Osteocyte (in vitro differentiated cells): ENCODE results near the gene TPK1. TPM values are rescaled to one million over a fixed set of nuclear protein-coding genes. Genes with fewer than 3 reads are reported as not detected.

Experiments
- DNase-seq: peaks from one replicate; pipeline ENCODE4 v3.0.0; 2021; ENCODE audit warnings: mixed read lengths; ENCODE audit not compliant: unreplicated experiment; ENCODE audit errors: extremely low spot score
- H3K27ac Mint-ChIP-seq: one replicate; pipeline ENCODE4 v1.8.0; 2021; ENCODE audit warnings: mild to moderate bottlenecking, mixed read lengths; ENCODE audit not compliant: unreplicated experiment
- H3K27me3 Mint-ChIP-seq: one replicate; pipeline ENCODE4 v1.8.0; 2021; ENCODE audit warnings: mixed read lengths; ENCODE audit not compliant: unreplicated experiment
- H3K36me3 Mint-ChIP-seq: one replicate; pipeline ENCODE4 v1.8.0; 2021; ENCODE audit warnings: mixed read lengths; ENCODE audit not compliant: unreplicated experiment
- H3K4me1 Mint-ChIP-seq: one replicate; pipeline ENCODE4 v1.8.0; 2021; ENCODE audit warnings: mixed read lengths; ENCODE audit not compliant: unreplicated experiment
- H3K4me3 Mint-ChIP-seq: one replicate; pipeline ENCODE4 v1.8.0; 2021; ENCODE audit warnings: mild to moderate bottlenecking, moderate library complexity, mixed read lengths; ENCODE audit not compliant: unreplicated experiment
- H3K9me3 Mint-ChIP-seq: one replicate; pipeline ENCODE4 v1.8.0; 2021; ENCODE audit warnings: mixed read lengths; ENCODE audit not compliant: unreplicated experiment
- total RNA-seq: library from RNA; stranded (reverse); gene quantifications from 2 replicates; pipeline ENCODE4 v1.2.1, GENCODE V29; 2021
- TF ChIP-seq, protein P1 (sequence below): fragments of 200-600 bp; sonication (generic); IDR thresholded peaks from 2 replicates; pipeline ENCODE4 v1.5.0; 2021; ENCODE audit warnings: antibody characterized with exemption, mild to moderate bottlenecking, moderate library complexity

Gene TPK1
- total RNA-seq, 1 donor from 2014 or later = 5.6 TPM

DNA sequence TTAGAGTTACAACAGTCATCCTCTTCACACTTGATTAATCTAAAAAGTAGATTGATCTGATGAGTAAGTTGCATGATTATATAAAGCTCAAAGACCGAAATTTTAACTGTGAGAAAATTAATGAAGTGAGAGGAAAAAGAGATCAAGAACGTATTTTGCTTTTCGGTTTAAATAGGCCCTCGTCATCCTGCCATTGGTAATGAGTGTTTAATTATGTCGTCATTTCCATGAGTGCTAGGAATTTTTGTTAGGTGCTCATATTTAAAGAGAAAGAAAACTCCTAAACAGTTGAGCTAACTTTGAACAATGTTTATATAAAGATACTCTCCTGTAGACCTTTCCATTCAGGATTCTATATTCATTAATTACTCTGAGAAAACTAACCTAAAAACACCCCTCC, 159.4 kb downstream of the TPK1 start:
- no peak for DNase-seq
- H3K4me3 Mint-ChIP-seq = no peak overlapping the region
- peaks cover 2% of the 10 kb centered on the region for H3K27me3 Mint-ChIP-seq
- H3K36me3 Mint-ChIP-seq = no peaks in the 10 kb centered on the region
- H3K27ac Mint-ChIP-seq = no peak overlapping the region
- no peaks in the 10 kb centered on the region for H3K4me1 Mint-ChIP-seq
- TF ChIP-seq, protein P1, sequence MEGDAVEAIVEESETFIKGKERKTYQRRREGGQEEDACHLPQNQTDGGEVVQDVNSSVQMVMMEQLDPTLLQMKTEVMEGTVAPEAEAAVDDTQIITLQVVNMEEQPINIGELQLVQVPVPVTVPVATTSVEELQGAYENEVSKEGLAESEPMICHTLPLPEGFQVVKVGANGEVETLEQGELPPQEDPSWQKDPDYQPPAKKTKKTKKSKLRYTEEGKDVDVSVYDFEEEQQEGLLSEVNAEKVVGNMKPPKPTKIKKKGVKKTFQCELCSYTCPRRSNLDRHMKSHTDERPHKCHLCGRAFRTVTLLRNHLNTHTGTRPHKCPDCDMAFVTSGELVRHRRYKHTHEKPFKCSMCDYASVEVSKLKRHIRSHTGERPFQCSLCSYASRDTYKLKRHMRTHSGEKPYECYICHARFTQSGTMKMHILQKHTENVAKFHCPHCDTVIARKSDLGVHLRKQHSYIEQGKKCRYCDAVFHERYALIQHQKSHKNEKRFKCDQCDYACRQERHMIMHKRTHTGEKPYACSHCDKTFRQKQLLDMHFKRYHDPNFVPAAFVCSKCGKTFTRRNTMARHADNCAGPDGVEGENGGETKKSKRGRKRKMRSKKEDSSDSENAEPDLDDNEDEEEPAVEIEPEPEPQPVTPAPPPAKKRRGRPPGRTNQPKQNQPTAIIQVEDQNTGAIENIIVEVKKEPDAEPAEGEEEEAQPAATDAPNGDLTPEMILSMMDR = no peak
- H3K9me3 Mint-ChIP-seq = no peaks in the 10 kb centered on the region

DNA sequence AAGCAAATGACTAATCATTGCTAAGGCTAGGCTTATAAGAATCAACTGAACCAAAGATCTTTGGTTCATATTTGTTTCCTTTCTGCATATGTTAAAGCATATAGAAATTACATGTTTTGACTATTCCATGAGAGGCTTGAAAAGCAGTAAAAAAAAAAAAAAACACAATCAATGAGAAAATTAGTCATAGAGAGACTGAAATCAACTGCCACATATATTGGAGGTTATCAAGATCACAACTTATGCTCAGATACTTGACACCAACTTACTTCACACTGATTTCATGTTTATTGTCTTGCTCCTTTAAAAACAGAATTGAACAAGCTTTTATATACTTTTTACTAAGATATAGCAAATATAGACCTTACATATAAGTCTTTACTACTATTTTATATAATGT, 161.3 kb downstream of the TPK1 start:
- H3K36me3 Mint-ChIP-seq = no peaks in the 10 kb centered on the region
- no peak overlapping the region for H3K27ac Mint-ChIP-seq
- TF ChIP-seq, protein P1 = no peak
- H3K4me3 Mint-ChIP-seq = no peak overlapping the region
- no peaks in the 10 kb centered on the region for H3K9me3 Mint-ChIP-seq
- H3K4me1 Mint-ChIP-seq = no peaks in the 10 kb centered on the region
- peaks cover 4% of the 10 kb centered on the region for H3K27me3 Mint-ChIP-seq
- no peak for DNase-seq

DNA sequence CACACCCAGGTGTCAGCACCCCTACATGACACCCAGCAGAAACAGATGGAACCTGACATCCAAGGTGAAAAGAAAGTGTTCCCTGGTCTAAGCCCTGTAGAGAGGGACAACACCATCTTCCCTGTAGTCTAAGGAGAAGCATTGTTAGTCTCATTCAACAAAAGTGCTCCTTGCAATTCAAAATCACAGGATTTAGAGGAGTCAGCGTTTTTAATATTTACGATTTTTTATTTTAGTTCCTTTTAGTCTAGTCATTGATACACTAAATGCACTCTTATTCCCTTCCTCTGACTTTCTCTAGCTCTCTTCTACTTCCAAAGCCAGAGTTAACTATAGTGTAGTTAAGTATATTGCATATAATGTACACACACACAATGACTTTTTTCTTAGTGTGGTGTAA, 163.0 kb downstream of the TPK1 start:
- H3K4me1 Mint-ChIP-seq = no peaks in the 10 kb centered on the region
- DNase-seq = no peak
- H3K27ac Mint-ChIP-seq = no peak overlapping the region
- no peaks in the 10 kb centered on the region for H3K36me3 Mint-ChIP-seq
- H3K27me3 Mint-ChIP-seq = peaks cover 4% of the 10 kb centered on the region
- TF ChIP-seq, protein P1 = no peak
- no peak overlapping the region for H3K4me3 Mint-ChIP-seq
- H3K9me3 Mint-ChIP-seq = no peaks in the 10 kb centered on the region

DNA sequence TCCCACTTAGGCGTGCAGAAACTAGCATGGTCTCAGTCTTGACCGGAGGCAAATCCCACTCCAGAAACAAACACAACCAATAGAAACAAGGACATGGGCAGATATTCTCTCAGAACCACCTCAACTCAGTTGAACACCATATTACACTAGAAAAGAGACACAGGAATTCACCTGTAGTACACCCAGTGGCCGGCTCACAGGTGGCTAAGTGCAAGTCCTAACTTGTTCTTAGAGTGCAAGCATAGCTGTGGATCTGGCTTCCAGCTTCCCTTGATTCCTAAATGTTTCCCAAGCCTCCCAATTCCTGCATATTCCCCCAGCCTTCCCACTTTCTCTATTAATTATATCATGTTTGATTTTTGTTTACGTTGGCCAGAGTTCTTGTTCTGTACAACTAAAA, 164.4 kb downstream of the TPK1 start:
- no peak for DNase-seq
- H3K4me1 Mint-ChIP-seq = no peaks in the 10 kb centered on the region
- H3K4me3 Mint-ChIP-seq = no peak overlapping the region
- H3K27ac Mint-ChIP-seq = no peak overlapping the region
- H3K9me3 Mint-ChIP-seq = no peaks in the 10 kb centered on the region
- peaks cover 2% of the 10 kb centered on the region for H3K27me3 Mint-ChIP-seq
- TF ChIP-seq, protein P1 = no peak
- no peaks in the 10 kb centered on the region for H3K36me3 Mint-ChIP-seq

DNA sequence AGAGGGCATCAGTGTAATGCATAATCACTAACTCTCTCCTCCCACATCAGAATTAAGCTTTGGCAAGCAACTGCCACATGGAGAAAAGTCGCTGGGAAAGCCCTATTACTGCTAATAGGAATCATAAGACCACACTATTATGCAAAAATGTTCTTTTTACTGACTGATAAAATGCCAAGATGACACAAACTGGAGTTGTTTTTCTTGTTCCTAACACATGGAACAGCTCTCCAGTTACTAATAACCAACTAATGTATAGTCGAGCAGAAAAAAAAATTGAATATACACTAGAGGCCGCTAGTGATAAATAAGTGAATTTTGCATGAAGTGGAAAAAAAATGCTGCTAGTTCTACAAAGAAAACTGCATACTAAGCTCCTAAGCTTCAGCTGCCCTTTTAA, 165.6 kb downstream of the TPK1 start:
- DNase-seq = no peak
- no peaks in the 10 kb centered on the region for H3K9me3 Mint-ChIP-seq
- H3K36me3 Mint-ChIP-seq = no peaks in the 10 kb centered on the region
- H3K4me3 Mint-ChIP-seq = no peak overlapping the region
- peaks cover 2% of the 10 kb centered on the region for H3K27me3 Mint-ChIP-seq
- no peak overlapping the region for H3K27ac Mint-ChIP-seq
- TF ChIP-seq, protein P1 = peak; percentile 36
- H3K4me1 Mint-ChIP-seq = no peaks in the 10 kb centered on the region
